Mucosa of descending colon (tissue), 3 donors: ENCODE measurements around the gene AGXT2. TPM values are rescaled to one million over a fixed set of nuclear protein-coding genes. Genes with fewer than 3 reads are reported as not detected.

Experiments used
- ATAC-seq: fragments of 200-7000 bp; cut with Tn5 transposase; one replicate; pipeline ENCODE4 v1.9.1; 2020; ENCODE audit warnings: mild to moderate bottlenecking, moderate library complexity
- DNase-seq, 3 donors: peaks; one replicate each; pipeline ENCODE4 v3.0.0-alpha.2; 2020
- H3K36me3 ChIP-seq: fragments of 200-600 bp; one replicate; pipeline ENCODE4 v1.8.0; 2021; ENCODE audit warnings: low read depth, mild to moderate bottlenecking
- H3K4me1 ChIP-seq: fragments of 200-600 bp; one replicate; pipeline ENCODE4 v1.8.0; 2021; ENCODE audit warnings: low read depth, mild to moderate bottlenecking
- H3K4me3 ChIP-seq: fragments of 200-600 bp; one replicate; pipeline ENCODE4 v1.8.0; 2021; ENCODE audit warnings: mild to moderate bottlenecking
- H3K9me3 ChIP-seq: fragments of 200-600 bp; one replicate; pipeline ENCODE4 v1.8.0; 2021; ENCODE audit warnings: mild to moderate bottlenecking
- CTCF ChIP-seq: fragments of 200-600 bp; IDR thresholded peaks from one replicate; pipeline ENCODE4 v1.8.0; 2022; ENCODE audit warnings: antibody characterized with exemption, mild to moderate bottlenecking
- intact Hi-C, 2 donors: fragments of 100-400 bp; cut with DNase I in 1 of 2; cut with micrococcal nuclease in 1 of 2; formaldehyde crosslinking; loops; one replicate each; pipeline versions ENCODE4 v1.11.0 to v1.11.1; 2022; cut with DNase I, micrococcal nuclease
- total RNA-seq, 3 donors: library from RNA; stranded (reverse); fragmentation: NEBNext Ultra II Directional in 2 of 3; extraction: Animal tissue kit (Norgen Biotek cat#: 25700) in 2 of 3; gene quantifications; one replicate each; pipeline versions ENCODE4 v1.2.1 to v1.2.4, GENCODE V29; 2021 to 2023
- donor health status: DM: no; HTN: no; CAD: no; lungs with moderate emphysema.
- donor health status: DM: no; HTN: no; CAD: no.
- donor health status: DM: no; HTN: yes; CAD: no.

AGXT2 gene
- total RNA-seq, 3 donors from 2014 or later = not detected

GRCh38 chr5:35004200-35004599, 43.5 kb downstream of the AGXT2 start:
- no peaks in the 10 kb centered on the region for H3K9me3 ChIP-seq
- intact Hi-C loops = loop anchor here in 1 of 2 donors (10.0 kb wide), 1 partner anchor 529 kb away; no protein-coding TSS in a partner anchor
- ATAC-seq (no peak), DNase-seq (no peak)
- H3K36me3 ChIP-seq = no peaks in the 10 kb centered on the region
- H3K4me1 ChIP-seq = no peaks in the 10 kb centered on the region
- no peak for TF ChIP-seq CTCF
- no peak overlapping the region for H3K4me3 ChIP-seq

- Histone ChIP-seq H3K9me3 (no peaks in the 10 kb centered on the region), H3K4me1 (no peaks in the 10 kb centered on the region), H3K4me3 (no peak overlapping the region), H3K36me3 (no peaks in the 10 kb centered on the region)
- TF ChIP-seq CTCF = peak; percentile 70
- DNase-seq (peak in 2 of 3 donors; percentile 48 to 70), ATAC-seq (peak; percentile 81)
- intact Hi-C loops = loop anchor here in 1 of 2 donors (10.0 kb wide), 1 partner anchor 528 kb away; no protein-coding TSS in a partner anchor
Measured at GRCh38 chr5:35003018-35003957, 44.5 kb downstream of the AGXT2 start.

- ATAC-seq (no peak), DNase-seq (no peak)
- TF ChIP-seq CTCF = no peak
- intact Hi-C loops = loop anchor here in 1 of 2 donors (10.0 kb wide), 1 partner anchor 528 kb away; no protein-coding TSS in a partner anchor
- Histone ChIP-seq H3K4me3 (no peak overlapping the region), H3K9me3 (no peaks in the 10 kb centered on the region), H3K36me3 (no peaks in the 10 kb centered on the region), H3K4me1 (no peaks in the 10 kb centered on the region)
Measured at GRCh38 chr5:35002459-35002858, 45.3 kb downstream of the AGXT2 start.

- no peak overlapping the region for H3K4me3 ChIP-seq
- no peaks in the 10 kb centered on the region for H3K9me3 ChIP-seq
- no peak for DNase-seq
- H3K36me3 ChIP-seq = no peaks in the 10 kb centered on the region
- intact Hi-C loops = loop anchor here in 1 of 2 donors (10.0 kb wide), 1 partner anchor 527 kb away; no protein-coding TSS in a partner anchor
- H3K4me1 ChIP-seq = no peaks in the 10 kb centered on the region
- ATAC-seq = no peak
- no peak for TF ChIP-seq CTCF
Measured at GRCh38 chr5:35001842-35002241, 45.9 kb downstream of the AGXT2 start.

- no peaks in the 10 kb centered on the region for H3K36me3 ChIP-seq
- intact Hi-C loops = no loop called here
- no peak overlapping the region for H3K4me3 ChIP-seq
- ATAC-seq (no peak), DNase-seq (no peak)
- H3K9me3 ChIP-seq = no peaks in the 10 kb centered on the region
- H3K4me1 ChIP-seq = no peaks in the 10 kb centered on the region
- no peak for TF ChIP-seq CTCF
Measured at GRCh38 chr5:34998058-34998789, 49.5 kb downstream of the AGXT2 start.
